Breast epithelium (tissue), 4 donors: ENCODE data around the gene TPI1. TPM values are rescaled to one million over a fixed set of nuclear protein-coding genes. Genes with fewer than 3 reads are reported as not detected.
"Not testable (repeated sequence)": the region's sequence is repeated elsewhere in the genome, so short reads cannot be mapped to it uniquely, and the experiment has no call there.

Experiments used
- DNase-seq, 2 donors: peaks; one replicate each; pipeline ENCODE4 v3.0.0-alpha.2; 2019; ENCODE audit warnings: low spot score in 2 of 2
- H3K27ac ChIP-seq, 2 donors: fragments of 200-600 bp; sonication (generic) in 1 of 2; one replicate each; pipeline ENCODE4 v1.5.1; 2016 to 2019; ENCODE audit warnings: mild to moderate bottlenecking in 1 of 2
- H3K27me3 ChIP-seq, 2 donors: fragments of 200-600 bp; sonication (generic) in 1 of 2; one replicate each; pipeline versions ENCODE4 v1.5.1 to v1.6.0; 2017 to 2019; ENCODE audit warnings: control low read depth in 1 of 2, mild to moderate bottlenecking in 1 of 2
- H3K36me3 ChIP-seq: fragments of 200-600 bp; one replicate; pipeline ENCODE4 v1.5.1; 2019
- H3K4me1 ChIP-seq, 2 donors: fragments of 200-600 bp; sonication (generic); one replicate each; pipeline ENCODE4 v1.5.1; 2016 to 2019; ENCODE audit warnings: control low read depth in 1 of 2
- H3K4me3 ChIP-seq, 3 donors: fragments of 200-600 bp; sonication (generic); 1 replicate in 2 of 3; 2 replicates in 1 of 3; pipeline ENCODE4 v1.5.1; 2016 to 2019; ENCODE audit warnings: mild to moderate bottlenecking in 3 of 3, moderate library complexity in 2 of 3
- H3K9me3 ChIP-seq, 2 donors: fragments of 200-600 bp; sonication (generic) in 1 of 2; one replicate each; pipeline ENCODE4 v1.5.1; 2016 to 2019; ENCODE audit warnings: control low read depth in 1 of 2
- POLR2A ChIP-seq: fragments of 450-650 bp; IDR thresholded peaks from one replicate; pipeline ENCODE4 v1.6.1; 2016; ENCODE audit warnings: antibody characterized with exemption, mild to moderate bottlenecking, moderate library complexity
- POLR2AphosphoS5 ChIP-seq, 3 donors: sonication (generic); formaldehyde crosslinking; IDR thresholded peaks; one replicate each; pipeline ENCODE4 v1.6.1; 2017; ENCODE audit warnings: antibody characterized with exemption in 3 of 3
- intact Hi-C: fragments of 100-400 bp; cut with DNase I; formaldehyde crosslinking; loops from one replicate; pipeline ENCODE4 v1.15.1; 2023; ENCODE audit warnings: low total_unique reads
- total RNA-seq, 3 donors: library from RNA; depleted of rRNA; stranded (reverse); fragments of >200 nt; gene quantifications; one replicate each; pipeline ENCODE4 v1.1.0, GENCODE V29; 2016
- TF ChIP-seq, protein P1 (sequence below), 3 donors: fragments of 450-650 bp; IDR thresholded peaks; one replicate each; pipeline ENCODE4 v1.5.1; 2016 to 2017; ENCODE audit warnings: antibody characterized with exemption in 3 of 3, mild to moderate bottlenecking in 3 of 3, moderate library complexity in 3 of 3

Gene TPI1
- total RNA-seq, 3 donors from 2014 or later, result 297 to 386 (median 351) TPM

DNA sequence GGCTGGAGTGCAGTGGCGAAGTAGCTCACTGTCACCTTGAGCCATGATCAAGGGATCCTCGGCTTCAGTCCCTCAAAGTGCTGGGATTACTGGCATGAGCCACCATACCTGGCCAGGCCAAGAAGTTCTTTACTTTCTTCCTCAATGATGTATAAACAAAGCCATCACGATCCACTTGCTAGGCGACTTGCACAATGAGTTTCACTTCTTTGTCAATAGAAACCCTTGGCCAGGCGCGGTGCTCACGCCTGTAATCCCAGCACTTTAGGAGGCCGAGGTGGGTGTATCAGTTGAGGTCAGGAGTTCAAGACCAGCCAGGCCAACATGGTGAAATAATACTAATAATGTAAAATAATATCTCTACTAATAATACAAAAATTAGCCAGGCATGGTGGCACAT is 20.1 kb downstream of the TPI1 start:
- no peak overlapping the region for H3K4me3 ChIP-seq
- DNase-seq, result no peak
- H3K4me1 ChIP-seq, result peaks cover 0 to 3% of the 10 kb centered on the region in 2 donors
- TF ChIP-seq, protein P1, sequence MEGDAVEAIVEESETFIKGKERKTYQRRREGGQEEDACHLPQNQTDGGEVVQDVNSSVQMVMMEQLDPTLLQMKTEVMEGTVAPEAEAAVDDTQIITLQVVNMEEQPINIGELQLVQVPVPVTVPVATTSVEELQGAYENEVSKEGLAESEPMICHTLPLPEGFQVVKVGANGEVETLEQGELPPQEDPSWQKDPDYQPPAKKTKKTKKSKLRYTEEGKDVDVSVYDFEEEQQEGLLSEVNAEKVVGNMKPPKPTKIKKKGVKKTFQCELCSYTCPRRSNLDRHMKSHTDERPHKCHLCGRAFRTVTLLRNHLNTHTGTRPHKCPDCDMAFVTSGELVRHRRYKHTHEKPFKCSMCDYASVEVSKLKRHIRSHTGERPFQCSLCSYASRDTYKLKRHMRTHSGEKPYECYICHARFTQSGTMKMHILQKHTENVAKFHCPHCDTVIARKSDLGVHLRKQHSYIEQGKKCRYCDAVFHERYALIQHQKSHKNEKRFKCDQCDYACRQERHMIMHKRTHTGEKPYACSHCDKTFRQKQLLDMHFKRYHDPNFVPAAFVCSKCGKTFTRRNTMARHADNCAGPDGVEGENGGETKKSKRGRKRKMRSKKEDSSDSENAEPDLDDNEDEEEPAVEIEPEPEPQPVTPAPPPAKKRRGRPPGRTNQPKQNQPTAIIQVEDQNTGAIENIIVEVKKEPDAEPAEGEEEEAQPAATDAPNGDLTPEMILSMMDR (IDR thresholded peaks at IDR 0.05), result no peak
- TF ChIP-seq POLR2A (no peak), POLR2AphosphoS5 (IDR thresholded peaks at IDR 0.05) (no peak)
- no peaks in the 10 kb centered on the region for H3K9me3 ChIP-seq
- peak overlapping the region in 1 of 2 donors; percentile 17 for H3K27ac ChIP-seq
- intact Hi-C loops, result no loop called here
- no peaks in the 10 kb centered on the region for H3K36me3 ChIP-seq
- H3K27me3 ChIP-seq, result no peaks in the 10 kb centered on the region

DNA sequence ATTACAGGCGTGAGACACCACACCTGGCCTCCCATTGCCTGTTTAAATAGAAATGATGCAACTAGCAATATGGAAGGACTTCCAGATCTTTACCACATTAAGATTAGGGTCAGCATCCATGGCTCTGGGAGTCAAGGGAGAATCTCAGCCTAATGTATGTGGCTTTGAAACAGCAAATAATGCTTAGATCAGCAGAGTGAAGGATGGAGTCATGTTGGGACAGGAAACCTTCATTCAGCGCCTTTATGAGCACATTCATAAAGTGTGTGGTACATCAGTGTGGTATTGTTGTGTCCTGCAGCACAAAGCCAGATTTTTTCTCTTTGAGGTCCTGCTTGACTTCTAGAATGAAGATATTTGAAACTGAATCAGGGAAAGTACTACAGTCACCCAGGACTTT is 21.0 kb downstream of the TPI1 start:
- Histone ChIP-seq H3K9me3 (no peaks in the 10 kb centered on the region), H3K36me3 (no peaks in the 10 kb centered on the region), H3K27me3 (no peaks in the 10 kb centered on the region), H3K4me3 (no peak overlapping the region), H3K4me1 (peaks cover 0 to 3% of the 10 kb centered on the region in 2 donors), H3K27ac (no peak overlapping the region)
- DNase-seq, result no peak
- intact Hi-C loops, result no loop called here
- TF ChIP-seq POLR2AphosphoS5 (IDR thresholded peaks at IDR 0.05), result no peak

DNA sequence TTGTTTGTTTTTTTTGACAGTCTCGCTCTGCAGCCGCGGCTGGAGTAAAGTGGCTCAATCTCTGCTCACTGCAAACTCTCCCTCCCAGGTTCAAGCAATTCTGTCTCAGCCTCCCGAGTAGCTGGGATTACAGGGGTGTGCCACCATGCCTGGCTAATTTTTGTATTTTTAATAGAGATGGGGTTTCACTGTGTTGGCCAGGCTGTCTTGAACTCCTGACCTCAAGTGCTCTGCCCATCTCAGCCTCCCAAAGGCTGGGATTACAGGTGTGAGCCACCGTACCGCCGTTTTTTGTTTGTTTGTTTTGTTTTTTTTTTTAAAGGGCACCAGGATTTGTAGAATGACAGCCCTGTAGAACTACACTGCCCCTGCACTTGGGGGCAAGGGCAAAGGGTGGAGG is 21.5 kb downstream of the TPI1 start:
- H3K27ac ChIP-seq, H3K4me3 ChIP-seq, intact Hi-C loops, H3K36me3 ChIP-seq, H3K27me3 ChIP-seq, H3K4me1 ChIP-seq, H3K9me3 ChIP-seq, DNase-seq: not testable (repeated sequence)

DNA sequence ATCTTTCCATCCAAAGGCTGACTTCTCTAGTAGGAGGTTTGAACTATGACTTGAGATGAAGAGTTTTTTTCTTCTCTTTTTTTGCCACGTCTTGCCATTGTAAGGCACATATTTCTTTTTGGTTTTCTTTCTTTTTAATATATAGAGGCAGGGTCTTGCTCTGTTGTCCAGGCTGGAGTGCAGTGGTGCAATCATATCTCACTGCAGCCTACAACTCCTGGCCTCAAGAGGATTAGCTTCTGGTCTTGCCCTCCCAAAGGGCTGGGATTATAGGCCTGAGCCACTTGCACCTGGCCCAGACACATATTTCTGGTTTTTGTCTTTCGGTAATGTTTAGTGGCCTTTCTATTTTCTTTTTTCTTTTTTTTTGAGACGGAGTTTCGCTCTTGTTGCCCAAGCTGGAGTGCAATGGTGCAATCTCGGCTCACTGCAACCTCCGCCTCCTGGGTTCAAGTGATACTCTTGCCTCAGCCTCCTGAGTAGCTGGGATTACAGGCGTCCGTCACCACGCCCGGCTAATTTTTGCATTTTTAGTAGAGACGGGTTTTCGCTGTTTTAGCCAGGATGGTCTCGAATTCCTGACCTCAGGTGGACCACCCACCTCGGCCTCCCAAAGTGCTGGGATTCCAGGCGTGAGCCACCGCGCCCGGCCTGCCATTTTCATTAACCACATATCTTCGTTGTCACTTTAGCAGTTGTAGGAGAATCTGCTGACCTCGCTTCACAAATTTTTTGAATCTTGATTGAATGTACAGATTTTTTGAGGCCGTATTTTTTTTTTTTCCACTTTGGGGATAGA is 22.6 kb downstream of the TPI1 start:
- not testable (repeated sequence) for DNase-seq, H3K4me1 ChIP-seq, H3K27me3 ChIP-seq, H3K4me3 ChIP-seq, H3K9me3 ChIP-seq, H3K36me3 ChIP-seq
- intact Hi-C loops, result loop anchor here (2.0 kb wide), 1 partner anchor 57 kb away; no protein-coding TSS in a partner anchor
- peak overlapping the region; percentile 93 to 94 for H3K27ac ChIP-seq

DNA sequence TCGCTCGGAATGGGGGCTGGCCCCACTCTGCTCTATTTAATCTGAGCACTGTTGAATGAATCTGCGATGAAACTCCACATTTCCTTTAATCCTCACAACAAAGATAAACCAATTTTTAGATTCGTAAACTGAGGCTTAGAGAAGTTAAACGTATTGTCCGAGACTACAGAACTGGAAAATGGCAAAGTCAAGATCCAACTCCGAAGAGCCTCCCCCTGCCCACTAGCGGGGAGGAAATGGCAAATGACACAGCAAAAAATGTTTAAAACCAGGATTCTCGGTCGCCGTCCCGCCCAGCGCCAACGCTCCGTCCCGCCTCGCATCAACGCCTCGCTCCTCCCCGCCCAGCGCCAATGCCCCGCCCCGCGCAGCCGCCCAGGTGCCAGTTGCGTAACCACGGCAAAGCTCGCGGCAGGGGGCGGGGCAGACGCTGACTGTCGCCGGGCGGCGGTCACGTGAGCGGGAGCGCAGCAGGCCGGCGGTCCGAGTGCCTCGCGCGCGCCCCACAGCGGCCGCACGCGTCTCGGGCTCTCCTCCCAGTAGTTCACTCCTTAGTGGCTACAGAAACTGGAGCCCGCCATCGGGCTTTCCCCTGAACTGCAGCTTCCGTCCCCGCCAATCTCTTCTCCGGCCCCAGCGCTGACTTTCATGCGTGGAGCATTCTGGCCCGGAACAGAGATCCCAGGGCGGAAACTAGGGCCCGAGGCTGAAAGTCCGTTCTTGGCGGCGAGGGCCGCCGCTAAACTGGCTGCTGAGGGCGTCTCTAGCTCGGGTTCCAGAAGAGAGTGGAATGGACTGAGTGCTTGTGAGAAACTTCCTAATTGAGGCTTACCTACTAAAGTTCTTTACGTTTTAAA is 23.7 kb downstream of the TPI1 start:
- no peaks in the 10 kb centered on the region for H3K27me3 ChIP-seq
- peak overlapping the region; percentile 93 to 94 for H3K27ac ChIP-seq
- TF ChIP-seq POLR2AphosphoS5 (IDR thresholded peaks at IDR 0.05) (peak; percentile 75 to 92 (median 86)), POLR2A (peak; percentile 43)
- TF ChIP-seq, protein P1 (IDR thresholded peaks at IDR 0.05), result peak; percentile 69 to 93 (median 74)
- intact Hi-C loops, result loop anchor here (2.0 kb wide), 1 partner anchor 56 kb away; no protein-coding TSS in a partner anchor
- no peaks in the 10 kb centered on the region for H3K9me3 ChIP-seq
- H3K4me3 ChIP-seq, result peak overlapping the region; percentile 44 to 69 (median 62)
- DNase-seq, result peak; percentile 96 to 98
- peaks cover 0 to 3% of the 10 kb centered on the region in 2 donors for H3K4me1 ChIP-seq
- H3K36me3 ChIP-seq, result no peaks in the 10 kb centered on the region

DNA sequence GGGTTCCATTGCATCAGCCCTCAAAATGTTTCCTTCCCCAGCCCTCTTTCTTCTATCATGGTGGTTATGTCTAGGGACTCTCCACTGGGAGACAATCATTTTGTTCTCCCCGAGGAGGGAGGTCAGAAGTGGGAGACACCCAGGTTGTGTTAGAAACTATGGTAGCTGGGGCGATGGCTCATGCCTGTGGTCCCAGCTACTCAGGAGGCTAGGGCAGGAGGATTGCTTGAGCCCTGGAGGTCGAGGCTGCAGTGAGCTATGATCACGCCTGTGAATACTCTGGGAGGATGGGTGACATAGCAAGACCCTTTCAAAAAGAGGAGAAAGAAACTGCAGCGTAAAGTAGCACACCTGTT is 24.3 kb downstream of the TPI1 start:
- peak overlapping the region; percentile 44 to 69 (median 62) for H3K4me3 ChIP-seq
- H3K27me3 ChIP-seq, result no peaks in the 10 kb centered on the region
- DNase-seq, result no peak
- peaks cover 0 to 3% of the 10 kb centered on the region in 2 donors for H3K4me1 ChIP-seq
- peak overlapping the region; percentile 93 to 94 for H3K27ac ChIP-seq
- intact Hi-C loops, result loop anchor here (2.0 kb wide), 1 partner anchor 55 kb away; no protein-coding TSS in a partner anchor
- no peaks in the 10 kb centered on the region for H3K9me3 ChIP-seq
- TF ChIP-seq, protein P1 (IDR thresholded peaks at IDR 0.05), result no peak
- TF ChIP-seq POLR2A, result no peak
- no peak for TF ChIP-seq POLR2AphosphoS5 (IDR thresholded peaks at IDR 0.05)
- no peaks in the 10 kb centered on the region for H3K36me3 ChIP-seq

DNA sequence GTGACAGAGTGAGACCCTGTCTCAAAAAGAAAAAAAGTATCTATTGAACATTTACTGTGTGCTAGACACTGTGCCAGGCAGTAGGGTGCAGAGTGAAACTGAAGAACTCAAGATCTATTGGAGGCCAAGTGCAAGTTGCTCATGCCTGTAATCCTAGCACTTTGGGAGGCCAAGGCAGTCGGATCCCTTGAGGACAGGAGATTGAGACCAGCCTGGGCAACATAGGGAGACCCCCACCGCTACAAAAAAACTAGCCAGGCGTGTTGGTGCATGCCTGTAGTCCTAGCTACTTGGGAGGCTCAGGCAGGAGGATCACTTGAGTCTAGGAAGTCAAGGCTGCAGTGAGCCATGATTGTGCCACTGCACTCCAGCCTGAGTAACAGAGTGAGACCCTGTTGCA is 25.4 kb downstream of the TPI1 start:
- DNase-seq, H3K4me1 ChIP-seq, H3K9me3 ChIP-seq, H3K4me3 ChIP-seq, intact Hi-C loops, H3K36me3 ChIP-seq, H3K27me3 ChIP-seq, H3K27ac ChIP-seq: not testable (repeated sequence)
